OCI-LY3 (cell line): Measurements from ENCODE around the gene DOCK1.

Experiments
- EZH2phosphoT487 ChIP-seq: fragments of 200-600 bp; shearing (Covaris generic); IDR thresholded peaks from 2 replicates; pipeline ENCODE4 v1.6.1; 2018; ENCODE audit warnings: antibody characterized with exemption, mixed run types, low read depth
- TF ChIP-seq, protein P1 (sequence below): fragments of 200-600, 300-600 bp; sonication (generic); IDR thresholded peaks from 2 replicates; pipeline ENCODE4 v1.5.1; 2014; ENCODE audit warnings: antibody characterized with exemption, low read length, low read depth

DNA sequence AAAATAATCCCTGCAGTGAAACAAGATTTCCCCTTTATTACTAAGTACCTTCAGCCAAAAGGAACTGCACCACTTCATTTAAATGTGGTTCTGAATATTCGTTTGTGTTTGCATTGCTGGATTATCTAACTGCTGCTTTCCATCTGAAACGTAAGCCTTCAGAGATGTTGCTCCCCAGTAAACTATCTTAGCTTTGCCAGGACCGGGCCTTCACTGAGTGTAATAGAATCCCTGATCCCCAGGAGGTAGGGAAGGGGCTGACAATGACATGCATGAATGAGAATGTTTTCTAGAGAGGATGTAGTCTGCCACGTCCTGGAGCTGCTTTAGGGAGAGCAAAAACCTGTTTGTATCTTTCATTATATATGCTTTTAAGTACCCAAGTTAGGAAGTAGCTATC, 310.6 kb downstream of the DOCK1 start:
- TF ChIP-seq, protein P1, sequence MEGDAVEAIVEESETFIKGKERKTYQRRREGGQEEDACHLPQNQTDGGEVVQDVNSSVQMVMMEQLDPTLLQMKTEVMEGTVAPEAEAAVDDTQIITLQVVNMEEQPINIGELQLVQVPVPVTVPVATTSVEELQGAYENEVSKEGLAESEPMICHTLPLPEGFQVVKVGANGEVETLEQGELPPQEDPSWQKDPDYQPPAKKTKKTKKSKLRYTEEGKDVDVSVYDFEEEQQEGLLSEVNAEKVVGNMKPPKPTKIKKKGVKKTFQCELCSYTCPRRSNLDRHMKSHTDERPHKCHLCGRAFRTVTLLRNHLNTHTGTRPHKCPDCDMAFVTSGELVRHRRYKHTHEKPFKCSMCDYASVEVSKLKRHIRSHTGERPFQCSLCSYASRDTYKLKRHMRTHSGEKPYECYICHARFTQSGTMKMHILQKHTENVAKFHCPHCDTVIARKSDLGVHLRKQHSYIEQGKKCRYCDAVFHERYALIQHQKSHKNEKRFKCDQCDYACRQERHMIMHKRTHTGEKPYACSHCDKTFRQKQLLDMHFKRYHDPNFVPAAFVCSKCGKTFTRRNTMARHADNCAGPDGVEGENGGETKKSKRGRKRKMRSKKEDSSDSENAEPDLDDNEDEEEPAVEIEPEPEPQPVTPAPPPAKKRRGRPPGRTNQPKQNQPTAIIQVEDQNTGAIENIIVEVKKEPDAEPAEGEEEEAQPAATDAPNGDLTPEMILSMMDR = no peak
- no peak for TF ChIP-seq EZH2phosphoT487
